Effector CD4-positive, alpha-beta T cell (primary cell): Measurements from ENCODE around the gene PEX19.

Experiments used
- DNase-seq: peaks from one replicate; pipeline ENCODE4 v3.0.0-alpha.2; 2020

Gene PEX19

DNA sequence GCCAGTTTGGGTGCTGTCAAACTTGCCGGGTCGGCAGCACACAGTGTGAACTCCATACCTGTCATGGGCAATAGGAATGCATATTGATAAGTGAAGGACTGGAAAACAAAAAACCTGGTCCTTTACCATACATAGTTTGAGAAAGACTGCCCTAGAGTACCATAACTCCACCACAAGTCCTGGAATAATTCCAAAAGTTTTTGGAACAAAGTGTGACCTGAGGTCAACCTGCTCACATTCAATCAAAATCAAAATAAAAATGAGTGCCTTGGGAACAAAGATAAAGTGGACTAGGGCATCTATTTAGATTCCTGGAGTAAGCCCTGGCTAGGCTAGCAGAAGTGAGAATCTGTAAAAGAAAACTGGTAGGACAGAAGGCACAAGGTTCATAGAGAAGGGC lies 7.6 kb downstream of the PEX19 start:
- no peak for DNase-seq

GRCh38 chr1:160271025-160271424 lies 13.9 kb downstream of the PEX19 start:
- DNase-seq, result no peak

DNA sequence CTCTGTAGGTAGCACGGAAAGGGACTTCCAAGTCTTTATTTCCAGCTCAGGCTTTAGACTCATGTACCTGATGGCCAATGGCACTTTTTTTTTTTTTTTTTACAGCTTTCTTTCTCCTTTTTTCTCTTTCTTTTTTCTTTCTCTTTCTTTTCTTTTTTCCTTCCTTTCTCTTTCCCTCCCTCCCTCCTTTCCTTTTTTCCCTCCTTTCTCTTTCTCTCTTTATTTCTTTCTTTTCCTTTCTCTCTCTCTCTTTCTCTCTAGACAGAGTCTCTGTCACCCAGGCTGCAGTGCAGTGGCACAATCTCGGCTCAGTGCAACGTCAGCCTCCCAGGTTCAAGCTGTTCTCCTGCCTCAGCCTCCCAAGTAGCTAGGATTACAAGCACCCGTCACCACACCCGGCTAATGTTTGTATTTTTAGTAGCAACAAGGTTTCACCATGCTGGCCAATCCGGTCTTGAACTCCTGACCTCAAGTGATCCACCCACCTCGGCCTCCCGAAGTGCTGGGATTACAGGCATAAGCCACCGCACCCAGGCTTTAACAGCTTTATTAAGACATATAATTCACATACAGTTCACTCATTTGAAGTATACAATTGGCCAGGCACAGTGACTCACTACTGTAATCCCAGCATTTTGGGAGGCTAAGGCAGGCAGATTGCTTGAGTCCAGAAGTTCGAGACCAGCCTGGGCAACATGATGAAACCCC lies 17.5 kb downstream of the PEX19 start:
- no peak for DNase-seq

GRCh38 chr1:160264795-160265307 lies 20.1 kb downstream of the PEX19 start:
- no peak for DNase-seq

DNA sequence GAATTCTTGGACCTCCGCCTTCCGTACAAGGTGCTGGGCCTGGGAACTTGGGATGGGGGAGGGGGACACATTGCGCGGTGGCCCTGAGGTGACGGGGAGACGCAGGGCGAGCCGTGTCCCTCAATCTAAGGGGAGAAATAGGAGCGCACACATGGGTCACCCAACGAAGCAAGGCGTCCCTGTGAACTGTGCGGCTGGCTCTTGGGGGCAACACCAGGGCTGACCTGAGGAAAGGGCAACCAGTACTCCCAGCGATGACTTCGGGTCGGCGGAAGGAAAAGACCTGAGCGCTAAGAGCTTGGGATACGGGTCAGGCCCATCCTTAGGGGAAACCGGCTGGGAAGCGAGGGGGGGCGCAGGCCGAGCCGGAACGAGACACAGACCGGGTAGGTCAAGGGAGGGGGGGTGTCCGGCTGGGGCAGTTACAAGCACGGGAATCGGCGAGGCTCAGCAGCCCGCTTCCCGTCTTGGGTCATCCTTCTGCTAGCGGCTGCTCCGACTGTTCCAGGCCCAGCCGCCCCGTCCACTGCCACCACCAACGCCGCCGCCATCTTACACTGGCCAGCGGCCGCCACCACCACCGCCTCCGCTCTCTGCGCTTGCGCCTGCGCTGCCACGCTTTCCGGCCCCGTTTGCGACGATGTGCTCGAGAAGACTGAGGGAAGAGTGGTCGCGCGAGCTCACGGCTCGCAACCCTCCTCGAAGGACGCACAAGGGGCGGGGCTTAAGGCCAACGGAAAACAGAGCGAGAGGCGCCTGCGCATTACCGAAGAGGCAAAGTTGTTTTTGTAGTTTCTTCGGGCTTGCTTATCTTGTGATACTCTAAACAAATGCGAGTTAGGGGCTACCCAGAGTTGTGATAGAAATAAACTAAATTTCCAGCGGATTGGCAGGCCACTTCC lies 22.8 kb downstream of the PEX19 start, which contains the start of gene DCAF8:
DCAF8 (minus strand) TSS at position 657 of the 902 bp plus-strand sequence. CDS start 18,541 bp downstream, outside the sequence.
- DNase-seq, result peak; percentile 97

- peak; percentile 72 for DNase-seq
Measured at GRCh38 chr1:160261556-160261892, 23.4 kb downstream of the PEX19 start.

DNA sequence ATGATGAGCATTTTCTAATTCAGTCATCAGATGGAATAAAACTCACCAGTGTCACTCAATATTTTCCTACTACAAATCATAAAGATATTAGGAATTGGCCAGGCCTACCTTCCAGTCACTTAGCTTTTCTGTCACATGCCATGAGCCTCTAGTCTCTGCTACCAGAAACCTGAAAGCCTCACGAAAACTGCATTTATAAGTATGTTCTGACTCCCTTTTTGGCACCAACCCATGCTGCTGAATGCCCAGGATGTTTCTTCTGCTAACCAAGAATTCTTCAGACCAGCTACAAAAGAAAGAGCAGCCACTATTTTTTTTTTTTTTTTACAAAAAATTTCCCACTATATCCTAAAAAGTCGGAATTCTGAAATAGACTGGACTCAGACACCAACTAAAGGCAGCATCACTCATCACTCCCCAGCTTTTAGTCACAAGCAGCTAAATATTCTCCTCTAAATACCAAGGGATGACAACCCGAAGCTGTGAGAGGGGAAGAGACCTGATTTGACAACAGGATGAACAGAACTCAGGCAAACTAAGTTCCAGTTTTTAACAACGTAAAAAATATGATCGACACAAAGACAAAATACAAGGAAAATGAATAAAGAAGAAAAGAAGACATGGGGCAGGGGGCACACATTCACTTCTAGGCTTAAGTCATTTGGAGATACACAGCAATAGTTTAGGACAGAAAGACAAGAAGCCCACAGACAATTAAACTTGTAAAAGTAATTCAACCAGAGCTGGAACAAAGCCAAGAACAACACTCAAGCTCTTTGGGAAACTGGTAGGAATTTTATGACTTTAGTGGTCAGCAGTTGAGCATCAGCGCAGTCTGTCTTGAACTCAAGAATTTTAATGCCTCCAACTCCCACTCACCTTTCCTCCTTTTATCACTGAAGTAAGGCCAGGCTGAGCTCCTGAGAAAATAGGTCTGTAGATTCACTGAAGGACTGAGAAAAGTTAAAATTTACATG lies 24.2 kb downstream of the PEX19 start:
- no peak for DNase-seq

DNA sequence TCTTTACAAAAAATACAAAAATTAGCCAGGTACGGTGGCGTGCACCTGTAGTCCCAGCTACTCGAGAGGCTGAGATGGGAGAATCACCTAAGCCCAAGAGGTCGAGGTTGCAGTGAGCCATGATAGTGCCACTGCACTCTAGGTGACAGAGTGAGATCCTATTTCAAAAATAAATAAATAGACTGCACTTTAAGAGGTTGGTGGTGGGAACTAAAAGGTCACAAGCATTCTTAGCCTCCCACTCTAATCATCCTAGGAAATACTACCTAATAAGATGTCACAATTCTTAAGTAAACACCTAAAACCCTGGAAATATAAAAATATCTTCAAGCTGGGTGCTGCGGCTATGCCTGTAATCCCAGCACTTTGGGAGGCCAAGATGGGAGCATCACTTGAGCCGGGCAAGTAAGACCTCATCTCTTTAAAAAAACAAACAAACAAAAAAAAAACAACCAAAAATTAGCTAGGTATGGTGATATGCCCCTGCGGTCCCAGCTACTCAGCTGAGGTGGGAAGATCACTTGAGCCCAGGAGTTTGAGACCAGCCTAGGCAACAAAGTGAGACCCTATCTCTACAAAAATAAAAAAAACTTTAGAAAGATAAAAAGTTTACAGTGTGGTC lies 26.6 kb downstream of the PEX19 start:
- DNase-seq, result no peak

- DNase-seq, result no peak
Measured at GRCh38 chr1:160257411-160258015, 27.4 kb downstream of the PEX19 start.

DNA sequence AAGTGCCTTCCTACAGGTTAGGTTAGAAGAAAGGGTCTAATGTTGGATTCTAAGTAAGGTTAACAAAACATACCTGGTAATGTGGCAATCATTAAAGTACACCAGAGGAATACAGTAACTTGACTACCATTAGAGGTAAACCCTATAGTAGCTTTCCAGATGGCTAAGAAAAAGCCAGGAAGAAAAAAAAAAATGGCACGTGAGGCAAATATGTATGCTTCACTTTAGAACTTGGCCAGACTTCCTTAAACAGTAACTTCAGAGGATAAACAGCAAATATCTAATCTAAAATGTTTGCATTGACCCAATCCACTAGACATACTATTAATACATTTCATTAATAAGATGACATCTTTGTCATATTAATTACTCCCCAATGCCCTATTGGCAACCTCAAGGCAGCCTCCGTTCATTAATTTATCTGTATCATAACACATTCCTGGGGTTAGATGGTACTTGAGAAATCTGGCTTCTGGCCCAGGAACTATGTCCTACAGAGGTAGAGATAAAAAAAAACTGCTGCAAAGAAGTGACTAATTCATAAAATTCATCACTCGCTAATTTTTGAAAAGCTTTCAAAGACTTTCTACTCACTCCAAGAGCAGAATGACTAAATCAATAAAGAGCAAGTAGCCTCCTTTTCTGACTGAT lies 28.4 kb downstream of the PEX19 start:
- no peak for DNase-seq

GRCh38 chr1:160255781-160256300 lies 29.1 kb downstream of the PEX19 start:
- no peak for DNase-seq

DNA sequence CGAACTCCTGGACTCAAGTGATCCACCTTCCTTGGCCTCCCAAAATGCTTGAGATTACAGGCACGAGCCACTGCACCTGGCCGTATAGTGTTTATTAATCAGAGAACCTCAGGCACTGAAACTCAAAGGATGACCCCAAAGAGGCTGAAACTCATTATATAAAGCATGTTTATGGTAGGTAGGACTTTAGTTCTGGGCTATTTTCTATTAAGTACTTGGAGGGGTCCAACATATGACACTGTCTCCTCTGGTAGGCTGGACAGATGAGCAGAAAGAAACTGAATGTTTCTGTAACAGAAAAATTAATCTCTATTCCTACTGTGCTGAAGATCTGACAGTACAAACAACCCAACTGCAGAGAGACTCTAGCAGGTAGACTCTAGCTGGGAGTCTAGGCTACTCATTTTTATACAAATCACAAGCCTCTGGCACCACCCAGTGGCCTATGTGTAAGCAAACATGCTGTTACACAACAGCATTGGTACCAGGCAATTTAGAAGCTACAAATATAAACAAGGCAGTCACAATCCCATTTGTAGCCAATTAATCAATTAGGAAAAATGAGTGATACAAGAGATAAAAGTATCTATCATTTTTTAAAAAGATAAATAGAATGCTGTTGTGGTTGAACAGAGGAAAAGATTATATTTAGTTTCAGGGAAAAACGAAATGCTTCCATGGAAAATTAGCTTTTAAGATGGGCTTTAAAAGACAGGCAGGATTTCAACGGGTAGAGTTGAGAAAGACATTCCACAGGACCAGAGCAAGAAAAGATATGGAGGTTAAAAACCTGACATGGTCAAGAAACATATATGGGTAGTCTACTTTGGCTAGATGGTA lies 33.0 kb downstream of the PEX19 start:
- DNase-seq, result peak; percentile 55

DNA sequence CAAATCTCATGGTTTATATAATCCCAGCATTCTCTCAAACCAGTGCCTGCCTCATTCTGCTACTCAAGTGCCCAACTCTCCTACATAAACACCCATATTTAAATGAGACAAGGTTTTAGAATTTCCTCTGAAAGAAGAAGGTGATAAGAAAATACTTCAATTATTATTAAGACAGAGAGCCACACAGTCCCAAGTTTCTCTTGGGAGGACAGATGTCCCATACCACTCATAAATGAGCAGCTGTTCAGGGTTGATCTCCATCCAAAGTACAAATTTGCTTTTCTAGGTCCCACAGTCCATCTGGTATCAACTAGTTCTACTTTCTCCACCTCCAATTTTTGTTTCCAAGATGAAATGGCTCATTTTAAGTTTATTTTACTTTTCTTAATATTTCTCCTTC lies 33.9 kb downstream of the PEX19 start:
- no peak for DNase-seq

- DNase-seq, result no peak
Measured at GRCh38 chr1:160247053-160247452, 37.9 kb downstream of the PEX19 start.

GRCh38 chr1:160245434-160245833 lies 39.5 kb downstream of the PEX19 start:
- no peak for DNase-seq

GRCh38 chr1:160244209-160244608 lies 40.7 kb downstream of the PEX19 start:
- no peak for DNase-seq

- DNase-seq, result no peak
Measured at GRCh38 chr1:160243767-160244166, 41.2 kb downstream of the PEX19 start.

- DNase-seq, result no peak
Measured at GRCh38 chr1:160239582-160240299, 45.2 kb downstream of the PEX19 start.

- no peak for DNase-seq
Measured at GRCh38 chr1:160238408-160238807, 46.5 kb downstream of the PEX19 start.
